ENCODE measurements around the gene GJD4.

- TF ChIP-seq ATF3 (IDR thresholded peaks at IDR 0.05) (no peak), REST (IDR thresholded peaks at IDR 0.05) (no peak), SP1 (IDR thresholded peaks at IDR 0.05) (no peak), CTCF (IDR thresholded peaks at IDR 0.05; ENCODE audit: low read depth, low read length, missing input control) (no peak)
These were observed 52.5 kb downstream of the GJD4 start for GRCh38 chr10:35657621-35658020.
